ENCODE results near the gene SSU72.

SSU72 gene

DNA sequence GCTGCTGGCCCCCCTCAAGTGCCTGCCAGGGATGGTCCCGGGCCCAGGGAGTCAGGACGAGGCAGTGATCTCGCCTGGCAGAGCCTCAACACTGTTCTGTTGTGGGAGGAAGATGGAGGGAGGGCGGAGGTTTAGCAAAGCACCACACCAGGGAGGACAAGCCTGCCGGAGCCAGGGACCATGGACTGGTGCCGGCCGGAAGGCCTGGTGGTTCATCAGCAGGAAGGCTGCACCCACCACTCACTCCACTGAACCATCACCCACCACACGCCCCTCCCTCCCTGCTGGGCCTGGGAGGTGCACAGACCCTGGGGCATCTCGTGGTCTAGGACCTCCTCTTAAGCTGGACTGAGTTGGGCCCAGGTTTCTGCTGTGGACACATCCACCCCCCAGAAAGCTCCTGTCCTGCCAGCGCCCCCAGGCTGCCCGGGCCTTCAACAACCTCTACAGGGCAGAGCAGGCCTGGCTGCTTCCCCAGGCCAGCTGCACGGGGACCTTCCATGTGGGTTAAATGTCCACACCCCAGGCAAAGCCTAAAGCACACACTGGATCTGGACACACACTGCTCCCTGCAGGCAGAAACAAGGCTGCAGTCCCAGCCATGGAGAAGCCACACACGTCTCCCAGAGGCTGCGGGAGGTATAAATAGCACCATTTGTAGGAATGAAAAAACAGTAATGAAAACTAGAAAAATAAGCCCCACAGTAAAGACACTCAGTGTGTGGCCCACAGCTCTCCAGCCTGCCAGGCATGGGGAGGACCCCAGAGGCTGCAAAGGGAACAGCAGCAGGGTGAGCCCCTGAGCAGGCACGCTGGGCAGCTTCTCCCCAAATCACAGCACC, 23.9 kb downstream of the SSU72 start:
- Mint-ChIP-seq H3K36me3 (ENCODE audit: low read depth) (peaks cover 1% of the 10 kb centered on the region), H3K27me3 (ENCODE audit: low read depth) (no peaks in the 10 kb centered on the region), H3K9me3 (no peaks in the 10 kb centered on the region), H3K4me1 (ENCODE audit: low read depth) (no peaks in the 10 kb centered on the region), H3K4me3 (no peak overlapping the region), H3K27ac (no peak overlapping the region)

DNA sequence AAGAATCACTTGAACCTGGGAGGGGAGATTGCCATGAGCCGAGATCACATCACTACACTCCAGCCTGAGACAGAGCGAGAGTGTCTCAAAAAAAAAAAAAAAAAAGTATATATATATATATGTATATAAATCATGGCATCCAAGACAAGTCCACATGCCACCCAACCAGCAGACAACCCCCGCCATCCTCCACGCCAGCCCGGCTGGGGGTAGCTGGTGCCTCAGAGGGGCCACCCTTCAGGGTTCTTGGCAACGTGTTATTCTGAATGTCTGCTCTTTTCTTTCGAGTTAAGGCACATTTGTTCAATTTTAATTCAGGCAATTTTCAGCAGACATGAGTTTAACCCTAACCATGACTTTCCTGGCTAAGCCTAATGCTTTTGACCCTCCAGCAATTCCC, 24.6 kb downstream of the SSU72 start:
- H3K4me3 Mint-ChIP-seq, result no peak overlapping the region
- peaks cover 3% of the 10 kb centered on the region for H3K36me3 Mint-ChIP-seq (ENCODE audit: low read depth)
- no peaks in the 10 kb centered on the region for H3K9me3 Mint-ChIP-seq
- H3K27ac Mint-ChIP-seq, result no peak overlapping the region
- no peaks in the 10 kb centered on the region for H3K27me3 Mint-ChIP-seq (ENCODE audit: low read depth)
- H3K4me1 Mint-ChIP-seq (ENCODE audit: low read depth), result no peaks in the 10 kb centered on the region

DNA sequence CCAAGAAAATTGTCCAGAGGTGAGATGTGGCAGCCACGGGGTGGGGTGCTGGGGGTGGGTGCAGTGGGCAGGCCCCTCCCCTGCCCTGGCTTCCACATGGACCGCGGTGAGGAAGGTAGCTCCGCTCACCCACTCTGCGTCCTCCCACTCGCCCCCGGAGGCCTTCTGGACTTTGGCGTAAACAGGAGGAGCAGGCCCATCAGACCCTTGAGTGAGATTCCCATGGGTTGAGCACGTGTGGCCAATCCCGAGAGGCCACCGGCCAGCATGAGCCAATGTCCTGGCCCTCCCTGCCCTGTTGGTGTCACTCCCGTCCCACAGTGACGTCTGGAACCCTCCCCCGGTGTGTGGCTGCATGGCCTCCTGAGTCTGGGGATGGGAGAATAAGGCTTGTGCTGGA, 26.1 kb downstream of the SSU72 start:
- Mint-ChIP-seq H3K4me3 (no peak overlapping the region), H3K36me3 (ENCODE audit: low read depth) (peaks cover 5% of the 10 kb centered on the region), H3K27ac (no peak overlapping the region), H3K27me3 (ENCODE audit: low read depth) (no peaks in the 10 kb centered on the region), H3K4me1 (ENCODE audit: low read depth) (no peaks in the 10 kb centered on the region), H3K9me3 (no peaks in the 10 kb centered on the region)

DNA sequence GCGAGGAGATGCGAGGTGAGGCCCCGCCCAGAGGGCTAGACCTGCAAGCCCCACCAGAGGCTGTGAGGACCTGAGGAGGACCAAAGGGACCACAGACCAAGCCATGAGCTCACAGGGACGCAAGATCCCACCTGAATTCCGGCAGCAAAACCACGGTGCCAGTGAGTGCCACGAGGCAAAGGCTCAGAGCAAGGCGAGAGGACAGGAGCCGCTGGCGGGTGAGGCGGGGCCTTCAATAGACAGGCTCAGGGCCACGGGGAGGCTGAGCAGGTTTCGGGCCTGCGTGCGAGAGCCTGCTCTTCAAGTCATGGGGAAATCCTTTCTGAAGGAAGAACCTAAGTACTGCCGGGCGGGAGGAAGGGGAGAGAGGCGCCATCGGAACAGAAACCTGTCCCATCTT, 27.2 kb downstream of the SSU72 start:
- H3K36me3 Mint-ChIP-seq (ENCODE audit: low read depth), result peaks cover 5% of the 10 kb centered on the region
- no peaks in the 10 kb centered on the region for H3K27me3 Mint-ChIP-seq (ENCODE audit: low read depth)
- H3K4me1 Mint-ChIP-seq (ENCODE audit: low read depth), result no peaks in the 10 kb centered on the region
- no peaks in the 10 kb centered on the region for H3K9me3 Mint-ChIP-seq
- H3K4me3 Mint-ChIP-seq, result no peak overlapping the region
- H3K27ac Mint-ChIP-seq, result no peak overlapping the region

DNA sequence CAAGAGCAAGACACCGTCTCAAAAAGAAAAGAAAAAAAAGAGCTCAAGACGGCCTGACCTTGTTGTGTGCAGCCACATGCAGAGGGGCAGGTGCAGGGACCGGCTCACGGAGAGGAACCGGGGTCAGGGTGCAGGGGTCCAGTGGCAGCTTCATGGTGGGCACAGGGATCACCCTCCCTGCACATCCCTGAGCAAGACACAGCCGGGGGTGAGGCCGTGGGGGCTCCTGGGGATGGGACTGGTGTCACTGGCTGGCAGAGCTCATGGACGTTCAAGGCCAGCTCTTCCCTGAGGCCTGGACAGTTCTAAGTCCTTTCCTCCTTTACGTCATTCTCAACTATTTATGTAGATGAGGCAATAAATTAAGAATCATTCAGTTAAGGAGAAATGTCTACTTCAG, 27.7 kb downstream of the SSU72 start:
- H3K27ac Mint-ChIP-seq, result no peak overlapping the region

DNA sequence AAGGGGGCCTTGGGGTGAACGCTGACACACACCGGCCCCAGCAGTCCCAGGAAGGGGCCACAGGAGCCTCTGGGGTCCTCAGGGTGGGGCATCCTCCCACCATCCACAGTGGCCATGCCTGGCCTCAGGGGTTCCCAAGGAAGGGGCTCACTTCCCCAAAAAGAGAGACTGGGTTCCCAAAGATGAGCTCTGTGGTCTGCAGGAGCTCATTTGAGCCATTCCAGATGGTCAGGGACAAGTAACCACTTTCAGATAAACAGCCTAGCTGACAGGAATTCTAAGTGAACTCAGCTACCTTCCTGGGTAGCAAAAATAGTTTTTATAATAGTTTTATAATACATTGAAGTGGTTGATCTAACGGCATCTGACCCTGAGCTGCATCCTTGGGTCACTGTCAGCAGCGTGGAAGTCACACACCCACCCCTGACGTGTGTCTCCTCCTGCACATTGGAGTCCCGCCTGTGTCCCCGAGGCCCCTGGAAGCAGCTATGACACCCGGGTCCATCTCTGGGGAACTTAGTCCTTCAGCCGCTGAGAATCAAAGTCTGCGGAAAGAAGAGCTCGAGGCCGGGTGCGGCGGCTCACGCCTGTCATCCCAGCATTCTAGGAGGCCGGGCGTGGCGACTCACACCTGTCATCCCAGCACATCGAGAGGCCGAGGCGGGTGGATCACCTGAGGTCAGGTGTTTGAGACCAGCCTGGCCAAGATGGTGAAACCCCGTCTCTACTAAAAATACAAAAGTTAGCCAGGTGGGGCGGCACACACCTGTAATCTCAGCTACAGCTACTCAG, 28.5 kb downstream of the SSU72 start:
- no peak overlapping the region for H3K27ac Mint-ChIP-seq
- no peaks in the 10 kb centered on the region for H3K9me3 Mint-ChIP-seq
- peaks cover 11% of the 10 kb centered on the region for H3K36me3 Mint-ChIP-seq (ENCODE audit: low read depth)
- no peak overlapping the region for H3K4me3 Mint-ChIP-seq
- no peaks in the 10 kb centered on the region for H3K27me3 Mint-ChIP-seq (ENCODE audit: low read depth)
- H3K4me1 Mint-ChIP-seq (ENCODE audit: low read depth), result no peaks in the 10 kb centered on the region

More for the DNA sequence above, 27.7 kb downstream of the SSU72 start:
- Mint-ChIP-seq H3K4me3 (no peak overlapping the region), H3K4me1 (ENCODE audit: low read depth) (no peaks in the 10 kb centered on the region), H3K27me3 (ENCODE audit: low read depth) (no peaks in the 10 kb centered on the region), H3K9me3 (no peaks in the 10 kb centered on the region), H3K36me3 (ENCODE audit: low read depth) (peaks cover 5% of the 10 kb centered on the region)

DNA sequence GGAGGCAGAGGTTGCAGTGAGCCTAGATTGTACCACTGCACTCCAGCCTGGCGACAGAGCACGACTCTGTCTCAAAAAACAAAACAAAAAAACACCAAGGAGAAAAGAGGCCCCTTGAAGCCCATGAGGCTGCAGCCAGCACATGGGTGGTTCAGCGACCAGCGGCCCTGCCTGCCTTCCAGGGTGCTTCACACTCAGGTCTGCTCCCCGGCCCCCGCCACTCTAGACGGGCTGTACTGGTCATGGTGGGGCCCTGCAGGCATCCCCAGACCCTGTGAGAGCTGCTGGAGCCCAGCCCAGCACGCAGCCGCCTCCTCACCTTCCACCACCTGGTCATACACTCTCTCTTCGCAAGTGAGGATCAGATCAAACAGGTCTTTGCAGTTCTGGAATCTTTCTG, 30.1 kb downstream of the SSU72 start:
- H3K27me3 Mint-ChIP-seq (ENCODE audit: low read depth), result no peaks in the 10 kb centered on the region
- H3K4me1 Mint-ChIP-seq (ENCODE audit: low read depth), result no peaks in the 10 kb centered on the region
- H3K4me3 Mint-ChIP-seq, result no peak overlapping the region
- H3K27ac Mint-ChIP-seq, result no peak overlapping the region
- H3K9me3 Mint-ChIP-seq, result no peaks in the 10 kb centered on the region
- peaks cover 11% of the 10 kb centered on the region for H3K36me3 Mint-ChIP-seq (ENCODE audit: low read depth)

DNA sequence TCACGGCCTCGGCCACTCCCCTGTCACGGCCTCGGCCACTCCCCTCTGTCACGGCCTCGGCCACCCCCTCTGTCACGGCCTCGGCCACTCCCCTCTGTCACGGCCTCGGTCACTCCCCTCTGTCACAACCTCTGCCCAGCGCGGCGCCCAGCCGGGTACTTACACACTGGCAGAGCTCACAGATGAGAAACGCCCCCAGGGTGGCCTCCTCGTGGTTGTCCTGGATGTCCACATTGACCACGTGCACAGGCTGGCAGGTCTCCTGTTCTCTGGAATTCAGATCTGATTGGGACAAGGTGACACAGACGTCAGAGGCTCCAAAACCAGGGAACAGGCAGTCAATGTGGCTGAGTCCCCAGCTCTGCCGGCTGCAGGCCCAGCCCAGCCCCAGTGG, 31.0 kb downstream of the SSU72 start:
- no peak overlapping the region for H3K27ac Mint-ChIP-seq
- no peaks in the 10 kb centered on the region for H3K4me1 Mint-ChIP-seq (ENCODE audit: low read depth)
- no peaks in the 10 kb centered on the region for H3K9me3 Mint-ChIP-seq
- peaks cover 11% of the 10 kb centered on the region for H3K36me3 Mint-ChIP-seq (ENCODE audit: low read depth)
- no peak overlapping the region for H3K4me3 Mint-ChIP-seq
- no peaks in the 10 kb centered on the region for H3K27me3 Mint-ChIP-seq (ENCODE audit: low read depth)

DNA sequence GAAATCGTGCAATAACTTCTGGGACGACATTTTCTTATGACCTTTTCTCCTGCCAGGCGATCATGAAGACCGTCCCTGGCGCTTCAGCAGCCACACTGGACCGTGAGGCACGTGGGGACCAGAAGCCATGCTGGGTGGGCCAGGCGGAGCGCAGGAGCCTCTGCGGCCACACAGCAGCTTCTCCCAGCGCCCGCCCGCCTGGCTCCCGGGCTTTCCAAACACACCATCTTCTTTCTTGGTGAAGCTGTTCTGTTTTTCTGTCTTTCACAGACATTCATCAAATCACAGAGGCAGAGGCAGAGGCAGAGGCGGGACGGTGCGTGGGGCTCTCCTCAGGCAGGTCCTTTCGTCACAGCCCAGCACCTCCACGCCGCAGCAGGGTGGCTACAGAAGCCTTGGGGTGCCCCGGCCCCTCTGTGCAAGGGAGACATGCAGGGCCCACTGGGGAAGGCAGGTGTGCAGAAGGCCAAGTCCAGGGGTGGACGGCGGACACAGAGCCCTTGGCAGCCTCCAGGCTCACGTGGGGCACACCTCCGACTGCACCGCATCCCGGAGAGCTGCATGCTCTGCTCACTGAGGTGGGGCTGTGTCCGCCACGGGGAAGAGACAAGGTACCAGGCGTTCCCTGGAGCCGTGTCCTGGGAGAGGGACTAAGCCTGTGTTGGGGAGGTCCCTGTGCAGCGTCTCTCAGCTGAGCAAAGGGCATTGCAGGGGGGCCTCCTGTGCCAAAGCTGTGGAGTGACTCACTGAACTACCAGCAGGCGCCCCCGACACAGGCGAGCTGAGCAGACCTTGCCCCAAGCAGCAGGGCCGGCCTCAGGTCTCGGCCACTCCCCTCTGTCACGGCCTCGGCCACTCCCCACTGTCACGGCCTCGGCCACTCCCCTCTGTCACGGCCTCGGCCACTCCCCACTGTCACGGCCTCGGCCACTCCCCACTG, 31.6 kb downstream of the SSU72 start:
- H3K27ac Mint-ChIP-seq, result no peak overlapping the region
- H3K9me3 Mint-ChIP-seq, result no peaks in the 10 kb centered on the region
- no peaks in the 10 kb centered on the region for H3K27me3 Mint-ChIP-seq (ENCODE audit: low read depth)
- peaks cover 11% of the 10 kb centered on the region for H3K36me3 Mint-ChIP-seq (ENCODE audit: low read depth)
- no peak overlapping the region for H3K4me3 Mint-ChIP-seq
- no peaks in the 10 kb centered on the region for H3K4me1 Mint-ChIP-seq (ENCODE audit: low read depth)

DNA sequence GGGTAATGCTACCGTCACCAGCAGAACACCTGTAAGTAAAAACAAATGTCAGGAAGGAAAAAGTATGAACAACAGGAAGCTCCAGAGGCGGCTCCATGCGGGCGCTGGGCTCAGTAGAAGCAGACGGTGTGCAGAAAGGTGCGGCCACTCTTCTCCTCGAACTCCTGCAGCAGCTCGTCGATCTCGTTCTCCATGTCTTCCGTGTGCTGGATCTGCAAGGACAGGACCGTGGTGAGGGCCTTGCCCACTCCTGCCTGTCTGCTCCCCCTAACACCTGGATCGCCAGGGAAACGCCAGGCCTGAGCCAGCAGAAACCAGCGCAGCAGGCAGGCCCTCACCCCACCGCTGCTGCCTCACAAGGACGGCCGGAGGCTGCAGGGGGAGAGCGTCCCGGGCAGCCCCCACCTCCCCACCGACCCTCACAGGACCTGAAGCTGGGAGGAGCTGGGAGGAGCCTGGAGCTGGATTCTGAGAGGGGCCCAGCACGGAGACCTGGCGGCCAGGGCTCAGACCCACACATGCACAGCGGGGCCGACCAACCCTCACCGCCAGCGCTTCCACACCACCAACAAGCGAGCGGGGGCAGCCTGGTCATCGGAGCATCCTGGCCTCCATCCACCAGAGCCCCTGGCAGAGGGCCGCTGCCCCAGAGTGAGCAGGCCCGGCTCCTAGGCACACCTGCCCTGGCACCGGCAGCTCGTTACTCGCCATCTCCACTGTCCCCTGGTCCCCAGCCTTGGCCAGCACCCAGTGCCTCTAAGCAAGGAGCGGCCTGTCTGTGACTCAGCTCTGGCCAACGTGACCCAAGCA, 32.5 kb downstream of the SSU72 start:
- no peaks in the 10 kb centered on the region for H3K4me1 Mint-ChIP-seq (ENCODE audit: low read depth)
- H3K27ac Mint-ChIP-seq, result no peak overlapping the region
- no peaks in the 10 kb centered on the region for H3K9me3 Mint-ChIP-seq
- no peak overlapping the region for H3K4me3 Mint-ChIP-seq
- no peaks in the 10 kb centered on the region for H3K27me3 Mint-ChIP-seq (ENCODE audit: low read depth)
- peaks cover 11% of the 10 kb centered on the region for H3K36me3 Mint-ChIP-seq (ENCODE audit: low read depth)

DNA sequence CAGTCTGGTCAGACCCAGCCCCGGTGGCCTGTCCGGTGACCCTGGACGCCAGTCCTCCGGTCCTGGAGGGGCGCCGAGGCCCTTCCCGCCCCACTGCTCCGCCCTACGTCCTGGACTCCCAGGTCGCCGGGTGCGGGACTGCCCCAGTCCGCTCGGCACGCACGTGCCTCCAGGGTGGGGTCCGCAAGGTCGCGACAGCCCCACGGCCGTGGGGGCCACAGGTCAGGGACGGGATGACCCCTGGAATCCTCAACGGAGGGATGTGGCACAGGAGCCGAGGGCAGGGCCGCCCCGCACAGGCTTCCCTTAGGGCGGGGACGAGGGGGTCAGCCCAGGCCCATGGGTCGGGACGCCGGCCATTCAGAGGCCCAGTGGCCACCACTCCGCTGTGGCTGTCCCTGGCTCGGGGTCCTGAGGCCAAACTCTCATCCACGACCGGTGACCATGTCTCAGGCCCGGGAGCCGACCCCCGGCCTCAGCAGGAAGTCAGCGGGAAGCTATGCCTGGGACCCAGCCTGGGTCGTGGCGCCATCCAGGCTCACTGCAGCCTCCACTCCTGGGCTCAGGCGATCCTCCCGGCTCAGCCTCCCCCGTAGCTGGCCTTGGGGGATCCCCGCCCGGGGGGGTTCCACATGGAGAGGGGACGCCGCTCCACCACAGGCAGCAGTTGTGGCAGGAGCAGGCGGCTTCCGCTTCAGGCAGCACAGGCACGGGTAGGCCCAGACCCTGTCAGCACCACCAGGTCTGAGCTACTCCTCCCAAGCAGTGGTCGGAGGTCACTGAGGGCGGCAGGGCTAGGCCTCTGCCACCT, 33.6 kb downstream of the SSU72 start:
- no peaks in the 10 kb centered on the region for H3K9me3 Mint-ChIP-seq
- H3K4me1 Mint-ChIP-seq (ENCODE audit: low read depth), result no peaks in the 10 kb centered on the region
- no peak overlapping the region for H3K4me3 Mint-ChIP-seq
- H3K27ac Mint-ChIP-seq, result no peak overlapping the region
- peaks cover 11% of the 10 kb centered on the region for H3K36me3 Mint-ChIP-seq (ENCODE audit: low read depth)
- no peaks in the 10 kb centered on the region for H3K27me3 Mint-ChIP-seq (ENCODE audit: low read depth)

DNA sequence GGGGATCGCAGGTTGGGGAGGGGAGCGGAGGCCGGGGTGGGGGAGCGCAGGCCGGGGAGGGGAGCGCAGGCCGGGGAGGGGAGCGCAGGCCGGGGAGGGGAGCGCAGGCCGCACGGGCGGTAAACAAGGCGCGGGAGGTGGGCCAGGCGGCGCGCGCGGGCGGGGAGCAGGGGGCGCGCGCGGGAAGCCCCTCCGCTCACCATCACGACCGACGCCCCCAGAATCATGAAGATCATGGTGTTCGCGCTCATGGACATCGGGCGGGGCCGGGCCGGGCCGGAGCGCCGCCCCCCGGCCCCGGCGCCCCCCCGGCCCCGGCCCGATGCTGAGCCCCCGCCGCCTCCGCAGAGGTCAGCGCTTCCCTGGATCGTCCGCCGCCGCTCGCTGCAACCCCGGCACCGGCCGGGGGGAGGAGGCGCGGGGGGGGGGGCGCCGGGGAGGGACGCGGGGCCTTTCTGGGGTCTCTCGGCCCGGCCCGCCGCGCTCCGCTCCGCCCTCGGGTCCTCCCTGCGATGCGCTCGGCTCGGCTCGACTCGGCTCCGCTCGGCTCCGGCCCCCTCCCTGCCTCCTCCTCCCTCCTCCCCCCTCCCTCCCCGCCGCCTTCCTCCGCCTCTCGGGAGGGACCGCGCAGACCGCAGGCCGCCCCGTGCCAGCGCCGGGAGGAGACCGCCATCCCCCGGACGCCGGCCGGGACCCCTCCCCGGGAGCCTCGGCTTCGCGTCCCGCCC, 34.4 kb downstream of the SSU72 start, which contains the start of gene TMEM240:
TMEM240 (minus strand) TSS at position 535 of the 728 bp plus-strand sequence; CDS start at position 257, 278 bp downstream.
- Mint-ChIP-seq H3K4me3 (no peak within 1 kb of the TSS), H3K27ac (no peak within 1 kb of the TSS)

More for the DNA sequence above, 34.4 kb downstream of the SSU72 start, which contains the start of gene TMEM240:
- H3K27me3 Mint-ChIP-seq (ENCODE audit: low read depth), result no peaks in the 10 kb centered on the region
- no peaks in the 10 kb centered on the region for H3K4me1 Mint-ChIP-seq (ENCODE audit: low read depth)
- H3K9me3 Mint-ChIP-seq, result no peaks in the 10 kb centered on the region
- H3K36me3 Mint-ChIP-seq (ENCODE audit: low read depth), result peaks cover 9% of the 10 kb centered on the region
